GM12892 (cell line): Measurements from ENCODE around the gene FRY.

Experiments
- DNase-seq: peaks from one replicate; pipeline ENCODE4 v3.0.0; 2011; ENCODE audit not compliant: insufficient read length
- FAIRE-seq: peaks from 2 replicates; lab custom pipeline; 2011; peaks lifted over from hg19 to GRCh38; lab: Jason Lieb, UNC
- POLR2A ChIP-seq: IDR thresholded peaks from 2 replicates; pipeline ENCODE4 v1.6.1; 2011; ENCODE audit warnings: low read depth, low read length, control low read depth
- POLR2AphosphoS5 ChIP-seq: IDR thresholded peaks from 2 replicates; pipeline ENCODE4 v1.6.1; 2011; ENCODE audit warnings: low read depth, low read length, control low read depth
- TAF1 ChIP-seq: IDR thresholded peaks from 2 replicates; pipeline ENCODE4 v1.6.1; 2011; ENCODE audit warnings: low read depth, mild to moderate bottlenecking, control low read depth, low read length, borderline replicate concordance

The FRY gene

DNA sequence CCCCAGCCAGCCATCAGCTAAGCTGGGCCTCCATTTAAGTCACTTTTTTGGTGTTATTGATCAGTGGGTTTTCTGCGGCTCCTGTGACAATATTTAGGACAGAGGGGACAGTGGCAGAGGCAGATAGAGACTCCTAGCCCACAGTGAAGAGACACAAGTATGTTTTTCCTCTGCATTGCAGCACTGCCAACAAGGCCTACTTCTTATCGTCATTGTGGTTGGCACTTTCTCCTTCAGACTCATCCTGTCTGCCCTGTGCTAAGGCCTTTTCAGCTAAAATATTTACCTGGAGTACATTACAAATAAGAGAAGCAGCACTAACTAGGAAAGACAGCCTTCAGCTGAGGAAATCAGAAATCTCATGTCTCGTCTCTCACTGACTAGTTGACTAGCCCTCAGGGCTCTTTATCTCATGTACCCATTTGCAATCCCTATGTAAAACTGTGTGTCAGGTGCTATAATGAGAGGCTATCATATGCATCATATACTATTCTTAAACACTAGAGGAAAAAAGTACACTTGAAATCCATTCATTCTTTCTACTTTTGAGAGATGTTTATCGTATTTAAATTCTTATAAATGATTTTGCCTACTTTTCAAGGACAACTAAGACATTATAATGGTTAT is 221.4 kb downstream of the FRY start:
- no peak for FAIRE-seq
- DNase-seq = no peak
- TF ChIP-seq POLR2A (no peak), POLR2AphosphoS5 (no peak), TAF1 (no peak)

DNA sequence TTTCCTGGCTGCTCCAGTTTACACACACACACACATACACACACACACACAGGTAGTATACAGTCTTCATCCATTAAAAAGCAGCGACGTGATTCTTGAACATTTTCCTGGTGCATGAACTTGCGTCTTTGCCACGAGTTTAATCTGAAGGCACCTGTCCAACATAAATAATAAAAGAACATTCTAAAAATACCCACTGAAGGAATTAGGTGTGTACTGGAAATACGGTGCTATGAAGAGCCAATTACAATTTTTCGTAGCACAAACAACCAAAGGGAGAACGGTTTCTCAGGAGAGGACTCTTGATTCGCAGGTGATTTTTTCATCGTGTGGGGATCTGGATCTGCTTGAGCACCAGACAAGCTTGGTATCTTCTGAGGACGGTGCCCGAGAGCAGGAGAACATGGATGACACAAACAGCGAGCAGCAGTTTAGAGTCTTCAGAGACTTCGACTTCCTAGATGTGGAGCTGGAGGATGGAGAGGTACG is 222.4 kb downstream of the FRY start:
- TF ChIP-seq POLR2AphosphoS5 (no peak), POLR2A (no peak), TAF1 (no peak)
- FAIRE-seq = no peak
- DNase-seq = no peak

DNA sequence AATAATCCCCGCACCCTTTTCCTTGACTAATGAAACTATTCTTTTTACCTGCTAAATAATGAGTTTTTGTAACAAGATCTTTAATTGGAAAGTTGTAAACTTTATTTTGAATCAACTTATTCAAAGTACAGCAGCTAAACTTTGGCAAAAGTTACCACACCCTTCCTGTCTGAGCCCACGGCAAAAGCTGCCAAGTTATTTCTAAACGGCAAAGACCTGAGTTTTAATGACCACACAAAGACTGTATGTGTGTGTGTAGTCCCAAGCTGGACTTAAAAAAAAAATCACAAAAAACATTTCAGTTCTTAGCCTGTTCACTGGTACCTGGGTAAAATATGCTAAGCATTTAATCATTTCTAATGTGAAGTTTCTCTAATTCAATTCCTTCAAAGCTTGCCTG is 222.8 kb downstream of the FRY start:
- no peak for FAIRE-seq
- no peak for DNase-seq
- no peak for TF ChIP-seq TAF1
- no peak for TF ChIP-seq POLR2A
- TF ChIP-seq POLR2AphosphoS5 = no peak

DNA sequence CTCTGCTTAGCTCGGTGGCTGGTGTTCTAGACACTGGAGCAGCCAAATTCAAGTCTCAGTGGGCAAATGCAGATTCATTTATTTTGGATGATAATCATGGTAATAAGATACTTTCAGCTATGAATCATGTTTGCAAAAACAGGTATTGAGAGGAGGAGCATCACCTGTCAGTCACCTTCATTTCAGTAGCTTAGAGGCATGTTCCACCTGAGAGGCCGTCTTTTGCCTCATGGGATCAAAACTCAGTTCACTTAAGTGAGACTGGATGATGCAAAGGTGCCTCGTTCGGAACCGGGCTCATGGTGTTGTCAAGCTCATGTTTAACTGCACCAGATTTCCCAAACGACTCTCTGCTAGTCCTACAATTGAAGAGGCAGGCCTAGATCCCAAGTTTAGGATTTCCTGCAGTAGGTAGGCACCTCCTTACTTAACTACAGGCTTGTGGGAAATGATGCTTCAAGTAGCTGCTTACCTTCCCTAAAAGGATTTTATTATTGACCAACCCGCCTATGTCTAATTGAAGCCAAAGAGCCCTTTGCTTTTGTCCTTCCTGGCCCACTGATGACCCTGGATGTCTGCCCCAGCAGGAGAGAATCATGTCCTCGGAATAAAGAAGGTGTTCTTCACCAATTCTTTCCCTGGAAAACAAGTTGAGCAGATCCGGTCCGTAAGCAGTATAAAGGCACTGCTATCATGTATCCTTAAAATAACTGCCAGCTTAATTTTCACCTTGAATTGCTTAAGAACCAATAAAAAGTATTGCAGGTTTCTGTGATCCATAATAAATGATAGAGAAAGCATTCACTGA is 223.5 kb downstream of the FRY start:
- no peak for DNase-seq

GRCh38 chr13:32255724-32256109 is 224.1 kb downstream of the FRY start:
- DNase-seq (no peak), FAIRE-seq (no peak)
- TF ChIP-seq TAF1 (no peak), POLR2AphosphoS5 (no peak), POLR2A (no peak)

More for the DNA sequence above, 223.5 kb downstream of the FRY start:
- no peak for FAIRE-seq
- no peak for TF ChIP-seq POLR2AphosphoS5
- no peak for TF ChIP-seq TAF1
- no peak for TF ChIP-seq POLR2A

GRCh38 chr13:32256243-32256642 is 224.7 kb downstream of the FRY start:
- DNase-seq = no peak
- FAIRE-seq = no peak
- TF ChIP-seq POLR2A (no peak), POLR2AphosphoS5 (no peak), TAF1 (no peak)

GRCh38 chr13:32257649-32258048 is 226.1 kb downstream of the FRY start:
- no peak for FAIRE-seq
- DNase-seq = no peak
- no peak for TF ChIP-seq TAF1
- no peak for TF ChIP-seq POLR2AphosphoS5
- TF ChIP-seq POLR2A = no peak

DNA sequence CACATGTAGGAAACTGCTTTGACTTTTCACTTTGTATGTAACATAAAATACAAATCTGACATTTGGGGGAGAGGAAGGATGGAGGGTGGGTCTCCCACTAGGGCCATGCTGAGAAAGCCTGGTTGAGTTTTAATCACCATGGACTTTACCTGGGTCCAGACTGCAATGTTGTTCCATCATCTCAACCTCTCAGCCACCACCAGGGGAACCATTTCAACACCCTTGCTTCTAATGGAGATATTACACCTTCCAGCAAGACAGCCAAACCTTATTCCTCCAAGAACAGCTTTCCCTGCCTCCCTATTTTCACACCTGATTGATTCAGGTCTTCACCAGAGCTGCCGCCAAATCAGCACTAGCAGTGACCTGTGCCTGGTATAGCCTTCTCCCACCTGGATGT is 227.5 kb downstream of the FRY start:
- TF ChIP-seq POLR2AphosphoS5 (no peak), POLR2A (no peak), TAF1 (no peak)
- FAIRE-seq = no peak

DNA sequence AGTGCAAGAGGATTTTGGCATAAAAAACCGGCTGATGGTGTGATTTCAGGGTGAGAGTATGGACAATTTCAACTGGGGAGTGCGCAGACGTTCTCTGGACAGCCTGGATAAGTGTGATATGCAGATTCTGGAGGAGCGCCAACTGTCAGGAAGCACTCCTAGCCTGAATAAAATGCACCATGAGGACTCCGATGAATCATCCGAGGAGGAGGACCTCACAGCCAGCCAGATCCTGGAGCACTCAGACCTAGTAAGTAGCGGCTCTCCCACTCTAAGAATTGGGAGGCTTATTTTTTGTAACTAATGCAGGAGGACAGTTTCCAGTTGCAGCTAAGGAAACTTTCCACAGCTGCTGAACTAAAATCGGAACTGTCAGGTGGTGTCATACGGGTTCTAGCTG is 230.0 kb downstream of the FRY start:
- no peak for DNase-seq
- TF ChIP-seq TAF1 = no peak
- no peak for TF ChIP-seq POLR2A
- TF ChIP-seq POLR2AphosphoS5 = no peak
- FAIRE-seq = no peak

More for the DNA sequence above, 227.5 kb downstream of the FRY start:
- DNase-seq = no peak

- no peak for TF ChIP-seq POLR2A
- TF ChIP-seq POLR2AphosphoS5 = no peak
- no peak for TF ChIP-seq TAF1
- DNase-seq = no peak
- FAIRE-seq = no peak
Measured at GRCh38 chr13:32262165-32262564, 230.6 kb downstream of the FRY start.

GRCh38 chr13:32262619-32263018 is 231.0 kb downstream of the FRY start:
- FAIRE-seq (no peak), DNase-seq (no peak)

GRCh38 chr13:32264407-32264806 is 232.8 kb downstream of the FRY start:
- no peak for DNase-seq
- no peak for FAIRE-seq
- TF ChIP-seq POLR2A (no peak), POLR2AphosphoS5 (no peak), TAF1 (no peak)

More at GRCh38 chr13:32262619-32263018, 231.0 kb downstream of the FRY start:
- TF ChIP-seq TAF1 (no peak), POLR2AphosphoS5 (no peak), POLR2A (no peak)
